ENCODE results near the gene INO80B.
"Not testable (repeated sequence)": the region's sequence is repeated elsewhere in the genome, so short reads cannot be mapped to it uniquely, and the experiment has no call there.

The INO80B gene

DNA sequence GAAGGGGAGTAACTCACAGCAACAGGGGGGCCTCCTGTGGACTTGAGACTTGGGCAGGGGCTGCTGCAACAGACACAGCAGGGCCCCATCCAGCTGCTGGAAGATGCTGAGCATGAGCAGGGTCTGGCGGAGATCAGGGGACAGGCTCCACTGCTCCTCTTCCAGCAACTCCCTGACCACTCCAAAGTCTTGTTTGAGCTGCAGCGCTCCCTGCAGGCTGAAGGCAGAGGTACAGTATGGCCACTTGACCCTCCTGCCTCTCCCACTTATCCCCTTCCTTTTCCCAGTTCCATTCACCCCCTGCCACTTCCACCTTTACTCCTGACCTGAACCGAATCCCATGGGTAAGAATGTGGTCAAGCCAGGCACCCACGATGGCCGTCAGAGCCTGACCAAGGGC lies 20.0 kb downstream of the INO80B start:
- DNase-seq (ENCODE audit: low spot score) (no peak), FAIRE-seq (no peak)

DNA sequence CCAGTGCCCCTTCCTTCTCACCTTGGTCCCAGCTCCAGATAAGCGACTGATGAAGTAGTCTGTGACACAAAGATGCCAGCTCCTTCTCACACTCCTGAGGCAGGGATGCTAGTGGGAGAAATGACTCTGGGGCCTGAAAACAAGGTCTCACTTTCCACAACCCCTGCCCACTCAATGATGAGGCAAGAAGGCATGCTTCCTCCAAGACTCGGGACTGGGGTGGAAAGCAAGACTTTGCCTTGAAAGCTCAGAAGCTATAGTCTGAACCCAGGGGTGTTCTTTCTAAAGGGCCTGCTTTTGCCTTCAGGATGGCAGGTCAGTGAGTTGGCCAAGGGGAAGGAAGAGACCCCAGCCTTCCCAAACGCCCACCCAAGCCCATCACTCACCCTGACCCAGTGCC lies 26.5 kb downstream of the INO80B start:
- no peak for FAIRE-seq
- no peak for DNase-seq (ENCODE audit: low spot score)

DNA sequence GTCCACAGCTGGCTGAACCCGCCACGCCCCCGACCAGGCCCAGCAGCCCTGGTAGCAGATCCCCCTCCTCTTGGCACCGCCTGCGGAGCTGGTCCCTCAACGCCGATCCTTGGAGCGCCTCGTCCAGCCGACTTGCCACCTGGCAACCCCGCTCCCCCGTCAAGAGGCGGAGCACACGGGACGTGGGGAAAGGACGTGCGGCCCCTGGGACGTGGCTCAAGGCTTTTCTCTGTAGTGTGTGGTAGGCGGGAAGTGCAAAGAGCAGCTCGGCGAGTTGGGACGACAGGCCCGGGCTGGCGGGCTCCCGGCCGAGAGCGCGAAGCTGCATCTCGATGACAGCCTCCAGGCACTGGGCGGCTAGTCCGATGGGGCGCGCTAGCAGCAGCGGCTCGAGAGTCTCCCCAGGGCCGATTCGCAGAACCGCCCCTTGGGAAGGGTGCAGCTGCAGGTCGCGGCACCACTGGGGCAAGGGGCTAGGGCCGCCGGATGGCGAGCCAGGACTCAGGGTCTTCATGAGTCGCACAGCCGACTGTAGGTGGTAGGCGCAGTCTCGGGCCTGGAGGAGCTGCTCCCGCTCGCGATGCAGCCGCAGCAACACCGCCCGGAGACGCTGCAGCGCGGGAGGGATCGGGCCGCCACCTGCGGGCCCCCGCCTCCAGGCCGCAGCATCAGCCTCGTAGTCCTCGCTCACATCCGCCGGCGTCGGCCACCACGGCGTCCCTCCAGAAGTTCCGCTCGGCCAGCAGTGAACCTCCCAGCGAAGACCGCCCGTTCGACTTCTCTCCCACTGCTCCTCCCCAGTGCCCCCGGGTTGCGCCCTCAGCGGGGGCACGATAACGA lies 27.3 kb downstream of the INO80B start:
- FAIRE-seq, result no peak
- DNase-seq (ENCODE audit: low spot score), result no peak

GRCh38 chr2:74482801-74483674 lies 28.2 kb downstream of the INO80B start, which contains the start of the genes CCDC142 and TTC31:
TSS of gene CCDC142 (minus strand) at chr2:74482998. CDS start at chr2:74482837, 161 bp downstream.
TSS of gene TTC31 (plus strand) at chr2:74483081. CDS start at chr2:74483096, 15 bp downstream.
- DNase-seq (ENCODE audit: low spot score), result peak; percentile 87
- FAIRE-seq, result peak; percentile 44

DNA sequence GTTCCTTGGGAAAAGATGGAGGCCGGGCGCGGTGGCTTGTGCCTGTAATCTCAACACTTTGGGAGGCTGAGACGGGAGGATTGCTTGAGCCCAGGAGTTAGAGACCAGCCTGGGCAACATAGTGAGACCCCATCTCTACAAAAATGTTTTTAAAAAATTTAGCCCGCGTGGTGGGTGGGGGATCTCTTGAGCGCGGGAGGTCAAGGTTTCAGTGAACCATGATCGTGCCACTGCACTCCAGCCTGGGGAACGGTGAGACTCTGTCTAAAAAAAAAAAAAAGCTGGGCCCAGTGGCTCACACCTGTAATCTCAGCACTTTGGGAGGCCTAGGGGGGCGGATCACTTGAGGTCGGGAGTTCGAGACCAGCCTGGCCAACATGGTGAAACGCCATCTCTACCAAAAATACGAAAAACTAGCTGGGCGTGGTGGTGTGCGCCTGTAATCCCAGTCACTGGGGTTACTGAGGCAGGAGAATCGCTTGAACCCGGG lies 28.8 kb downstream of the INO80B start:
- DNase-seq (ENCODE audit: low spot score); FAIRE-seq: not testable (repeated sequence)

- DNase-seq (ENCODE audit: low spot score), result no peak
- FAIRE-seq, result no peak
Observed at GRCh38 chr2:74486141-74486540, 31.3 kb downstream of the INO80B start.

DNA sequence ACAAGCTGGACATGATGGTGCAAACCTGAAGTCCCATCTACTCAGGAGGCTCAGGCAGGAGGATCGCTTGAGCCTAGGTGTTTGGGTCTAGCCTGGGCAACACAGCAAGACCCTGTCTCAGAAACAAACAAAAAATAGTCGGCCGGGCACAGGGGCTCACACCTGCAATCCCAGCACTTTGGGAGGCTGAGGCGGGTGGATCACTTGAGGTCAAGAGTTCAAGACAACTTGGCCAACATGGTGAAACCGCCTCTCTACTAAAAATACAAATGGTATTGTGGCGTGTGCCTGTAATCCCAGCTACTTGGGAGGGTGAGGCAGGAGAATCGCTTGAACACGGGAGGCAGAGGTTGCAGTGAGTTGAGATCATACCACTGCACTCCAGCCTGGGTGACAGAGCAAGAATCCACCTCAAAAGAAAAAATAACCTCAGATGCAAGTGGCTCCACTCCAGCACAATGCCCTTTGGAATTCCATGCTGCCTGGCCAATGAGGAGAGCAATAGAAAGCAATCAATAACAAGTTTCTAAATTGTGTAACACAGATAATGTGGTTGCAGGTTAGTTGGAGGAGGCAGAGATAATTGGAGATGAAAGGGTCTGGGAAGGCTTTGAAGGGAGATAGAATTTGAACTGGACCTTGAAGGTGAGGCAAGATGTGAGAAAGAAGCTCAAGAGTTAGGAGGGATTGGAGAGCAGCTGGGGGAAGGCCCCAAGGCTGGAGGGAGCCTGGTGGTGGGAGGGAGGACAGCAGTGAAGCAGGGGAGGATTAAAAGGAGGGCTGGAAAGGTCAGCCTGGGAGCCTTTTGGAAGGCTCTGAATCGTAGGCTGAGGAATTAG lies 34.0 kb downstream of the INO80B start:
- DNase-seq (ENCODE audit: low spot score) (no peak), FAIRE-seq (no peak)

DNA sequence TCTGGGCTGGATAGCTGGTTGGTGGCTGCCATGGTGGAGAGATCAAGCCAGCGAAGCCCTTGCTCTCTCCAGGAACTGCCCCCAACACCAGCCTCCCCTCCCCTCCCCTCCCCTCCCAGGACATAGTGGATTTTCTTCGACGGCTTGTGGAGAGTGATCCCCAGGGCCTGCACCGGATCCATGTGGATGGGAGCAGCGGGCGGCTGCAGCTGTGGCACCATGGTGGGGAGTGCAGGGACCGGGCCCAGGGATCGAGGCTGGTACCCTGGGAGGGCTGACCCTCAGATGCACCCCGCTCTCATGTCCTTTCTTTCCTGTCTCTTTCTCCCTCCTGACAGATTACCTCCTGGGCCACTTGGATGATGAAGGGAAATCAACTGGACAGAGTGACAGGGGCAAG lies 35.0 kb downstream of the INO80B start:
- FAIRE-seq, result no peak
- DNase-seq (ENCODE audit: low spot score), result no peak

GRCh38 chr2:74491648-74492544 lies 37.0 kb downstream of the INO80B start:
- FAIRE-seq (no peak), DNase-seq (ENCODE audit: low spot score) (no peak)

DNA sequence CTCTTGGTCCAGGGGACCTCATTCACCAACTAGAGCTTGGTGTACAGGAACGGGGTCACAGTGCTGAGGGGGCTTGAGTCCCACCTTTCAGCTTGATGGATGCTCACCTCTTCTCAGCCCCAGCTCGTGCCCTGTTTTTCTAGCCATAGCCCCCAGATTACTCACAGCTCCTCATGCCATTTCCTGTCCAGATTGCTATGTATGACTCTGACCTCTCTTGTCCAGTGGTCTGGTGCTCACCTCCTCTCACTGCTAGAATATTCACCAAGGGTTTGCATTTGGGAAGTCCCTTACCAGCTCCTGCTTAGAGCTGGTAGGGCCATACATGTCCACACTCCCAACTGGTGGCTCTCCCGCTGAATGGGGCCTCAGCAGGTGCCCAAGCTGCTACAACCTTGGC lies 38.7 kb downstream of the INO80B start:
- DNase-seq (ENCODE audit: low spot score), result no peak

DNA sequence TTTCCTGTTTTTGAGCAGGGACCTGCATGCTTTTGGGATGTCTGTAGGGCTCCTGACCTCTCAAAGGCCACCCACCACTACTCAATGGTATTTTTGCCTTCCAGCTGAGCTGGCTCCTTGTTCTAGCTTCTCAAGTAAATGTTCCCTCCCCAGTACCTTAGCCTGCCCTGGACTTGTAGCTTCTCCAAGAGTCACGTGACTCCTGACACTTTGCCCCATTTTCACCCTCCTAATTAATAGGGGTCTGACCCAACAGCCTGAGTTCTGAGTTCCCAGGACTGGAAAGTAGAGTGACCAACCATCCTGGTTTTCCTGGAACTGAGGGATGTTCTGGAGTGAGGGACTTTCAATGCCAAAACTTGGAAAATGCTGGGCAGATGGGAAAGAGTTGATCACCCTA lies 40.6 kb downstream of the INO80B start:
- FAIRE-seq (no peak), DNase-seq (ENCODE audit: low spot score) (no peak)

More for the DNA sequence above, 38.7 kb downstream of the INO80B start:
- no peak for FAIRE-seq

- DNase-seq (ENCODE audit: low spot score) (no peak), FAIRE-seq (no peak)
Observed at GRCh38 chr2:74496997-74497776, 42.3 kb downstream of the INO80B start.

- no peak for DNase-seq (ENCODE audit: low spot score)
- FAIRE-seq, result no peak
Observed at GRCh38 chr2:74497777-74498499, 43.1 kb downstream of the INO80B start.

GRCh38 chr2:74498500-74499266 lies 43.8 kb downstream of the INO80B start:
- no peak for FAIRE-seq
- DNase-seq (ENCODE audit: low spot score), result no peak

DNA sequence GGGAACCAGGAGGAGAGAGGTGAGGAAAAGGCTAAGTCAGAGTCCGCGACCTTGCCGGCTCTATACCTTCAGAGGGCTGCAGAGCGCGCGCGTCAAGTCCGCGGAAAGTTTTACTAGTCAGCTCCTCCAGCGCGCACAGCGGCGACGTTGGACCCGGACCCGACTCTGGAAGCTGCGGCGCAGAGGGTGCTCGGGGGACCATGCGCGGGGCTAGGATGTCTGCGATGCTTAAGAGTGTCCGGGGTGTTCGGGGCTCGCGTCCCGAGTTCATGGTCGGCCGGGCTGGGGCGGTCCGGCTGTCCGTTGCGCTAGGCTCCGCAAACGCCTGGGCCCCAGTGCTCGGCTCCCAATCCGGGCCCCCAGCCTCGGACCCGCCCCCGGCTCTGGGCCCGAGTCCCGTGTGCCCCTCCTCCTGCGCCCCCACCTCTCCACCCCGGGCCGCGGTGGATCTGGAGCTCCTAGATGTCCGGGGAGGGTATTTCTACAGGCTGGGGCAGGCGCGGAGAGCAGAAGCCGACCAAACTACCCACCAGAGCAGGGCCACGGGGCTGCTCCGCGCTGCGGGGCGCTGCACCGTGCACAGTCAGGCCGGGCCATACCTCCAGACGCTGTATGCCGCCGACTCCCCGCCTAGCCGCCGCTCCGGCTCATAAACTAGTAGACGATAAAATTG lies 44.5 kb downstream of the INO80B start, which contains the start of gene LBX2:
Gene LBX2 (minus strand): TSS at position 337 of the 673 bp plus-strand sequence. CDS start 66 bp downstream, at position 271.
- DNase-seq (ENCODE audit: low spot score), result no peak

DNA sequence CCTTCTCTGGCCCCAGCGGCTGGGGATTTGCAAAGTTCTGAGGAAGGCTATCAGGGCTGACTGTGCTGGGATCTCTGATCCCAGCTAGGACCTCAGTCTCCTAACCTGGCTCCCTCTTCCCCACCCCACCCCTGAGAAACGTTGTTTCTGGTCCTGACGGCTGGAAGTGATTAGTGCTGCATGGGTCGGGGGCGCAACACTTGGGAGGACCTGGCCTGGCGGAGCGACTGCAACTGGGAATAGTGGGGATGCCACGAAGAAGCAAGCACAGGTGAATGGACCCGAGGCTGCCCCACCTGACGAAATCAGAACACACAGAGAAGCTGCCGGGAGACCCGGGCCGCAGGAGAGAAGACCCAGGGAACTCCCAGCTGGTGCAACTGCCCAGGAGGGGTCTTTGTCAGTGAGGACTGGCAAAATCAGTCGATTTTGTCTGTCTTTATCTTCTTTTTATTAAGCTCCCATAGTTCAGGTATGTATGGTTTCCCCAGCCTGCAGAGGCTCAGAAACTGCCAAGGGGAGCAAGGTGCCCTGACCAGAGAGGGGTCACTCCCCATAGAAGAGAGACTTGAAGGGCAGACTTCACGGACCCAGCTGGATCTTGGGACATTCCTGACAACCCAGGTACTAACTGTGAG lies 45.2 kb downstream of the INO80B start:
- DNase-seq (ENCODE audit: low spot score), result no peak
- FAIRE-seq, result no peak

More for the DNA sequence above, 44.5 kb downstream of the INO80B start, which contains the start of gene LBX2:
- no peak for FAIRE-seq

- FAIRE-seq, result no peak
Observed at GRCh38 chr2:74500578-74500946, 45.7 kb downstream of the INO80B start.

More at GRCh38 chr2:74500578-74500946, 45.7 kb downstream of the INO80B start:
- no peak for DNase-seq (ENCODE audit: low spot score)

Measured in RCC 7860 (cell line).